HepG2 (cell line): ENCODE data around the gene PIM1. TPM values are rescaled to one million over a fixed set of nuclear protein-coding genes. Genes with fewer than 3 reads are reported as not detected.

Experiments used
- GFI1 ChIP-seq: sonication (generic); formaldehyde crosslinking; IDR thresholded peaks from 2 replicates; pipeline ENCODE4 v1.5.0; 2020; ENCODE audit warnings: missing genetic modification reagents, mild to moderate bottlenecking, borderline replicate concordance
- KDM2A ChIP-seq: sonication (generic); formaldehyde crosslinking; IDR thresholded peaks from 2 replicates; pipeline ENCODE4 v1.4.0; 2020; ENCODE audit warnings: low read depth, missing genetic modification reagents, borderline replicate concordance
- KLF15 ChIP-seq: sonication (generic); formaldehyde crosslinking; IDR thresholded peaks from 2 replicates; pipeline ENCODE4 v1.8.1; 2023; ENCODE audit warnings: borderline replicate concordance, mild to moderate bottlenecking, inconsistent platforms, missing genetic modification reagents, mixed read lengths
- PITX1 ChIP-seq: sonication (generic); formaldehyde crosslinking; IDR thresholded peaks from 2 replicates; pipeline ENCODE4 v1.5.1; 2020; ENCODE audit warnings: mild to moderate bottlenecking, missing genetic modification reagents
- RARA ChIP-seq: IDR thresholded peaks from 2 replicates; pipeline ENCODE4 v1.6.1; 2016; ENCODE audit warnings: missing genetic modification reagents, missing compliant biosample characterization
- SALL1 ChIP-seq: sonication (generic); formaldehyde crosslinking; IDR thresholded peaks from 2 replicates; pipeline ENCODE4 v1.8.0; 2022; ENCODE audit warnings: mild to moderate bottlenecking, missing genetic modification reagents
- SKI ChIP-seq: fragments of 450-650 bp; IDR thresholded peaks from one replicate; pipeline ENCODE4 v1.6.1; 2018; ENCODE audit warnings: mild to moderate bottlenecking; ENCODE audit not compliant: partially characterized antibody
- YEATS4 ChIP-seq: sonication (generic); formaldehyde crosslinking; IDR thresholded peaks from 2 replicates; pipeline ENCODE4 v1.4.0; 2020; ENCODE audit warnings: missing genetic modification reagents, borderline replicate concordance
- ZNF614 ChIP-seq: IDR thresholded peaks from 2 replicates; pipeline ENCODE4 v1.6.1; 2018; ENCODE audit warnings: missing biosample characterization, missing genetic modification reagents, inconsistent platforms, borderline replicate concordance
- ZNF670 ChIP-seq: sonication (generic); formaldehyde crosslinking; IDR thresholded peaks from 2 replicates; pipeline ENCODE4 v1.8.0; 2022; ENCODE audit warnings: mild to moderate bottlenecking, missing genetic modification reagents, borderline replicate concordance
- ZZZ3 ChIP-seq: sonication (generic); formaldehyde crosslinking; IDR thresholded peaks from 2 replicates; pipeline ENCODE4 v1.4.0; 2020; ENCODE audit warnings: missing genetic modification reagents, mild to moderate bottlenecking, borderline replicate concordance
- polyA plus RNA-seq, 8 experiments: library from polyadenylated mRNA; depleted of rRNA in 3 of 8; stranded (reverse) in 7 of 8; unstranded in 1 of 8; fragments of >200 nt; fragmentation: Illumina TruSeq in 4 of 8; extraction: Trizol in 4 of 8; gene quantifications; 2 replicates each; pipeline versions ENCODE4 v1.2.1 to v1.2.3, GENCODE V29; 2011 to 2016; ENCODE audit warnings: low read depth in 4 of 8, missing spikeins in 1 of 8, mixed read lengths in 1 of 8; ENCODE audit not compliant: insufficient read depth in 1 of 8
- total RNA-seq, 5 experiments: library from RNA; depleted of rRNA; stranded (reverse); fragments of >200 nt; fragmentation: Illumina TruSeq; extraction: Trizol; gene quantifications; 2 replicates each; pipeline ENCODE4 v1.2.3, GENCODE V29; 2016; ENCODE audit warnings: low read depth in 1 of 5
- TF ChIP-seq, protein P1 (sequence below): sonication (generic); formaldehyde crosslinking; IDR thresholded peaks from 2 replicates; pipeline ENCODE4 v1.4.0; 2020; ENCODE audit warnings: missing genetic modification reagents
- TF ChIP-seq, protein P2 (sequence below): sonication (generic); formaldehyde crosslinking; IDR thresholded peaks from 2 replicates; pipeline ENCODE4 v1.4.0; 2020; ENCODE audit warnings: mild to moderate bottlenecking, missing genetic modification reagents
- TF ChIP-seq, protein P3 (sequence below): sonication (generic); formaldehyde crosslinking; IDR thresholded peaks from 2 replicates; pipeline ENCODE4 v1.4.0; 2020; ENCODE audit warnings: mild to moderate bottlenecking, missing genetic modification reagents
- TF ChIP-seq, protein P4 (sequence below): sonication (generic); formaldehyde crosslinking; IDR thresholded peaks from 2 replicates; pipeline ENCODE4 v1.8.0; 2022; ENCODE audit warnings: mild to moderate bottlenecking, missing genetic modification reagents
- TF ChIP-seq, protein P5 (sequence below): sonication (generic); formaldehyde crosslinking; IDR thresholded peaks from 2 replicates; pipeline ENCODE4 v1.5.0; 2020; ENCODE audit warnings: missing genetic modification reagents

PIM1 gene
- total and polyA plus RNA-seq, 2 of the 13 experiments (the other 11 are each of a cell fraction or from before 2014, with no cell fraction given): 29.4 to 117 TPM

DNA sequence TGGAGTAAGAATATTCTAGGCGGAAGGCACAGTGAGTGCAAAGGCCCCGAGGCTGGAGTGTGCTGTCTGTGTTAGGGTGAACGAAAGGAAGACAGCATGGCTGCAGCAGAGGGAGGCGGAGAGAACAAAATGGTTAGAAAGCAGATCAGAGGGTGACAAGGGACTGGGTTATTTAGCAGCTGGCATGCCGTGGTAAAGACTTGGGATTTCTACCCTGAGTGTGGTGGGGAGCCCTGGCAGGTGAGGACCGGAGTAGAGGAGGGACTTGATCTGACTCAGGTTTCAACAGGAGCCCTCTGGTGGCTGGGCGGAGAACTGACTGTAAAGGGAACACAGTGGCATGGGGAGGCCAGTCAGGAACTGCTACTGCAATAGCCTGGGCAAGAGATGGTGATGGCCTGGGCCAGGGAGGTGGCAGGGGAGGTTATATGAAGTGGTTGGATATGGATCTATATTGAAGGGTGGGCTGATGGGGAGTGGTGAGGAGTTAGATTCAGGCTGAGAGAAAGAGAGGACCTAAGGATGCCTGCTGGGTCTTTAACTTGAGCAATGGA, 38.0 kb downstream of the PIM1 start (continued):
- TF ChIP-seq ZNF670 (CRISPR knock-in tag): no peak
- no peak for TF ChIP-seq SKI
- TF ChIP-seq, protein P1, sequence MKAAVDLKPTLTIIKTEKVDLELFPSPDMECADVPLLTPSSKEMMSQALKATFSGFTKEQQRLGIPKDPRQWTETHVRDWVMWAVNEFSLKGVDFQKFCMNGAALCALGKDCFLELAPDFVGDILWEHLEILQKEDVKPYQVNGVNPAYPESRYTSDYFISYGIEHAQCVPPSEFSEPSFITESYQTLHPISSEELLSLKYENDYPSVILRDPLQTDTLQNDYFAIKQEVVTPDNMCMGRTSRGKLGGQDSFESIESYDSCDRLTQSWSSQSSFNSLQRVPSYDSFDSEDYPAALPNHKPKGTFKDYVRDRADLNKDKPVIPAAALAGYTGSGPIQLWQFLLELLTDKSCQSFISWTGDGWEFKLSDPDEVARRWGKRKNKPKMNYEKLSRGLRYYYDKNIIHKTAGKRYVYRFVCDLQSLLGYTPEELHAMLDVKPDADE (CRISPR knock-in tag): no peak
- TF ChIP-seq YEATS4 (CRISPR knock-in tag): no peak
- TF ChIP-seq, protein P2, sequence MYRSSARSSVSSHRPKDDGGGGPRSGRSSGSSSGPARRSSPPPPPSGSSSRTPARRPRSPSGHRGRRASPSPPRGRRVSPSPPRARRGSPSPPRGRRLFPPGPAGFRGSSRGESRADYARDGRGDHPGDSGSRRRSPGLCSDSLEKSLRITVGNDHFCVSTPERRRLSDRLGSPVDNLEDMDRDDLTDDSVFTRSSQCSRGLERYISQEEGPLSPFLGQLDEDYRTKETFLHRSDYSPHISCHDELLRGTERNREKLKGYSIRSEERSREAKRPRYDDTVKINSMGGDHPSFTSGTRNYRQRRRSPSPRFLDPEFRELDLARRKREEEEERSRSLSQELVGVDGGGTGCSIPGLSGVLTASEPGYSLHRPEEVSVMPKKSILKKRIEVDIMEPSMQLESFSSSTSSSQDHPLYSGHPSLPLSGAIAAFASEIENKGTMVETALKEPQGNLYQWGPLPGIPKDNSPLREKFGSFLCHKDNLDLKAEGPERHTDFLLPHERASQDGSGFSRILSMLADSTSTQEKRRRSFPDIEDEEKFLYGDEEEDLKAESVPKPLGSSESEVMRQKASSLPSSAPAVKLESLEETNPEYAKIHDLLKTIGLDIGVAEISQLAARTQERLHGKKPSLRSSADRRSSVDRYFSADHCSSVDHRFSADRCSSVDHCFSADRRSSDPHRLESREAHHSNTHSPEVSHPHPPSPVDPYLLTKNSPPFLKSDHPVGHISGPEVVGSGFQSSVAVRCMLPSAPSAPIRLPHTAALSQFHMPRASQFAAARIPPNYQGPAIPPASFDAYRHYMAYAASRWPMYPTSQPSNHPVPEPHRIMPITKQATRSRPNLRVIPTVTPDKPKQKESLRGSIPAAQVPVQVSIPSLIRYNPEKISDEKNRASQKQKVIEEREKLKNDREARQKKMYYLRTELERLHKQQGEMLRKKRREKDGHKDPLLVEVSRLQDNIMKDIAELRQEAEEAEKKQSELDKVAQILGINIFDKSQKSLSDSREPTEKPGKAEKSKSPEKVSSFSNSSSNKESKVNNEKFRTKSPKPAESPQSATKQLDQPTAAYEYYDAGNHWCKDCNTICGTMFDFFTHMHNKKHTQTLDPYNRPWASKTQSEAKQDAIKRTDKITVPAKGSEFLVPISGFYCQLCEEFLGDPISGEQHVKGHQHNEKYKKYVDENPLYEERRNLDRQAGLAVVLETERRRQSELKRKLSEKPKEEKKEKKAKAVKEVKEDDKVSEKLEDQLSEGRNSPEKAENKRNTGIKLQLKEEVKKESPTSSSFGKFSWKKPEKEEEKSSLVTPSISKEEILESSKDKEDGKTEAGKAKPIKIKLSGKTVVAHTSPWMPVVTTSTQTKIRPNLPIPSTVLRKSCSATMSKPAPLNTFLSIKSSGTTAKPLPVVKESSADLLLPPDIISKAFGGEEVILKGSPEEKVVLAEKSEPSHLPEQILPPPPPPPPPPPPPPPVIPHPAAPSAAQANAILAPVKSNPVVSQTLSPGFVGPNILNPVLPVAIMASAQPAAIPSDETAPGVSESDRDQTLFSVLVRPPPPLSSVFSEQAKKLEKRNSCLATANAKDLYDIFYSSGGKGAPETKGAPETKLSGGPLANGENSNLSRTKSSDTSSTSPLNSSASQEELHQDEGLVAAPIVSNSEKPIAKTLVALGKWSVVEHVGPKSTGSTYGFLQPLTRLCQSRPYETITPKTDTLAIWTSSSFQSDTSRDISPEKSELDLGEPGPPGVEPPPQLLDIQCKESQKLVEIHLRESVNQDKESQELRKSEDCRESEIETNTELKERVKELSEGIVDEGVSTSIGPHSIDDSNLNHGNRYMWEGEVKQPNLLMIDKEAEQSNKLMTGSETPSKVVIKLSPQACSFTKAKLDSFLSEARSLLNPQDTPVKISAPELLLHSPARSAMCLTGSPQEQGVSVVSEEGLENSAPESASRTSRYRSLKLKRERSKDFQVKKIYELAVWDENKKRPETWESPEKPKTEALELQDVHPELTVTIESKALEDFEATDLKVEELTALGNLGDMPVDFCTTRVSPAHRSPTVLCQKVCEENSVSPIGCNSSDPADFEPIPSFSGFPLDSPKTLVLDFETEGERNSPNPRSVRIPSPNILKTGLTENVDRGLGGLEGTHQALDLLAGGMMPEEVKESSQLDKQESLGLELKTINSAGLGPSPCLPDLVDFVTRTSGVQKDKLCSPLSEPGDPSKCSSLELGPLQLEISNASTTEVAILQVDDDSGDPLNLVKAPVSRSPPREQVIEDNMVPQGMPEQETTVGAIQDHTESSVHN (CRISPR knock-in tag): no peak
- peak; percentile 74 for TF ChIP-seq SALL1 (CRISPR knock-in tag)
- TF ChIP-seq KDM2A: peak; percentile 66; the same call in 1 of the 2 replicates
- TF ChIP-seq, protein P3, sequence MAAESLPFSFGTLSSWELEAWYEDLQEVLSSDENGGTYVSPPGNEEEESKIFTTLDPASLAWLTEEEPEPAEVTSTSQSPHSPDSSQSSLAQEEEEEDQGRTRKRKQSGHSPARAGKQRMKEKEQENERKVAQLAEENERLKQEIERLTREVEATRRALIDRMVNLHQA (CRISPR knock-in tag): no peak
- no peak for TF ChIP-seq KLF15 (CRISPR knock-in tag)
- 0 out of 2 replicates have a peak, but pooled peaks have one; percentile 34 for TF ChIP-seq RARA
- TF ChIP-seq ZNF614 (CRISPR knock-in tag): peak; percentile 58; the same call in 1 of the 2 replicates
- TF ChIP-seq, protein P4, sequence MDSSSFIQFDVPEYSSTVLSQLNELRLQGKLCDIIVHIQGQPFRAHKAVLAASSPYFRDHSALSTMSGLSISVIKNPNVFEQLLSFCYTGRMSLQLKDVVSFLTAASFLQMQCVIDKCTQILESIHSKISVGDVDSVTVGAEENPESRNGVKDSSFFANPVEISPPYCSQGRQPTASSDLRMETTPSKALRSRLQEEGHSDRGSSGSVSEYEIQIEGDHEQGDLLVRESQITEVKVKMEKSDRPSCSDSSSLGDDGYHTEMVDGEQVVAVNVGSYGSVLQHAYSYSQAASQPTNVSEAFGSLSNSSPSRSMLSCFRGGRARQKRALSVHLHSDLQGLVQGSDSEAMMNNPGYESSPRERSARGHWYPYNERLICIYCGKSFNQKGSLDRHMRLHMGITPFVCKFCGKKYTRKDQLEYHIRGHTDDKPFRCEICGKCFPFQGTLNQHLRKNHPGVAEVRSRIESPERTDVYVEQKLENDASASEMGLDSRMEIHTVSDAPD (CRISPR knock-in tag): no peak
- no peak for TF ChIP-seq PITX1
- TF ChIP-seq, protein P5, sequence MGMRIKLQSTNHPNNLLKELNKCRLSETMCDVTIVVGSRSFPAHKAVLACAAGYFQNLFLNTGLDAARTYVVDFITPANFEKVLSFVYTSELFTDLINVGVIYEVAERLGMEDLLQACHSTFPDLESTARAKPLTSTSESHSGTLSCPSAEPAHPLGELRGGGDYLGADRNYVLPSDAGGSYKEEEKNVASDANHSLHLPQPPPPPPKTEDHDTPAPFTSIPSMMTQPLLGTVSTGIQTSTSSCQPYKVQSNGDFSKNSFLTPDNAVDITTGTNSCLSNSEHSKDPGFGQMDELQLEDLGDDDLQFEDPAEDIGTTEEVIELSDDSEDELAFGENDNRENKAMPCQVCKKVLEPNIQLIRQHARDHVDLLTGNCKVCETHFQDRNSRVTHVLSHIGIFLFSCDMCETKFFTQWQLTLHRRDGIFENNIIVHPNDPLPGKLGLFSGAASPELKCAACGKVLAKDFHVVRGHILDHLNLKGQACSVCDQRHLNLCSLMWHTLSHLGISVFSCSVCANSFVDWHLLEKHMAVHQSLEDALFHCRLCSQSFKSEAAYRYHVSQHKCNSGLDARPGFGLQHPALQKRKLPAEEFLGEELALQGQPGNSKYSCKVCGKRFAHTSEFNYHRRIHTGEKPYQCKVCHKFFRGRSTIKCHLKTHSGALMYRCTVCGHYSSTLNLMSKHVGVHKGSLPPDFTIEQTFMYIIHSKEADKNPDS (CRISPR knock-in tag): no peak
- TF ChIP-seq GFI1: no peak
- no peak for TF ChIP-seq ZZZ3 (CRISPR knock-in tag)
